ENCODE measurements around the gene STAM2. TPM values are rescaled to one million over a fixed set of nuclear protein-coding genes. Genes with fewer than 3 reads are reported as not detected.
"Not testable (repeated sequence)": the region's sequence is repeated elsewhere in the genome, so short reads cannot be mapped to it uniquely, and the experiment has no call there.

STAM2 gene
- total and polyA plus RNA-seq, 3 donors from 2014 or later: 35.7 to 47.6 (median 37.7) TPM

- Histone ChIP-seq H3K4me1 (peaks cover 4% of the 10 kb centered on the region), H3K27me3 (no peaks in the 10 kb centered on the region), H3K36me3 (ENCODE audit: low read depth, missing control alignments) (no peaks in the 10 kb centered on the region), H3K9me3 (no peaks in the 10 kb centered on the region), H3K27ac (no peak overlapping the region), H3K4me3 (no peak overlapping the region)
- no peak for TF ChIP-seq CTCF (IDR thresholded peaks at IDR 0.05)
- no peak for TF ChIP-seq POLR2A (IDR thresholded peaks at IDR 0.05)
- DNase-seq: no peak
- intact Hi-C loops (cut with DNase I; ENCODE audit: low total_unique reads): no loop called here
- 91 to 92% methylated on average over 2 of the region's 2 CpGs for WGBS, 2 donors
Observed at GRCh38 chr2:152092095-152092494, 83.5 kb downstream of the STAM2 start.

- H3K9me3 ChIP-seq; intact Hi-C loops (cut with DNase I; ENCODE audit: low total_unique reads); H3K36me3 ChIP-seq (ENCODE audit: low read depth, missing control alignments); H3K27ac ChIP-seq; DNase-seq; H3K4me3 ChIP-seq; H3K27me3 ChIP-seq; H3K4me1 ChIP-seq: not testable (repeated sequence)
- 77 to 91% methylated on average over 4 of the region's 4 CpGs for WGBS, 2 donors
Observed at GRCh38 chr2:152090726-152091125, 84.8 kb downstream of the STAM2 start.

GRCh38 chr2:152089238-152089637 lies 86.3 kb downstream of the STAM2 start:
- no peak for DNase-seq
- intact Hi-C loops (cut with DNase I; ENCODE audit: low total_unique reads): no loop called here
- Histone ChIP-seq H3K9me3 (no peaks in the 10 kb centered on the region), H3K27me3 (no peaks in the 10 kb centered on the region), H3K36me3 (ENCODE audit: low read depth, missing control alignments) (no peaks in the 10 kb centered on the region), H3K4me3 (no peak overlapping the region), H3K27ac (no peak overlapping the region), H3K4me1 (peaks cover 4% of the 10 kb centered on the region)
- TF ChIP-seq POLR2A (IDR thresholded peaks at IDR 0.05) (no peak), CTCF (IDR thresholded peaks at IDR 0.05) (no peak)
- 68 to 86% methylated on average over 2 of the region's 2 CpGs for WGBS, 2 donors

- 81 to 88% methylated on average over 3 of the region's 3 CpGs for WGBS, 2 donors
- Histone ChIP-seq H3K27me3 (no peaks in the 10 kb centered on the region), H3K27ac (no peak overlapping the region), H3K36me3 (ENCODE audit: low read depth, missing control alignments) (no peaks in the 10 kb centered on the region), H3K9me3 (no peaks in the 10 kb centered on the region), H3K4me3 (no peak overlapping the region), H3K4me1 (peaks cover 7% of the 10 kb centered on the region)
- DNase-seq: no peak
- TF ChIP-seq CTCF (IDR thresholded peaks at IDR 0.05): no peak
- TF ChIP-seq POLR2A (IDR thresholded peaks at IDR 0.05): no peak
- intact Hi-C loops (cut with DNase I; ENCODE audit: low total_unique reads): no loop called here
Observed at GRCh38 chr2:152088006-152088405, 87.6 kb downstream of the STAM2 start.

GRCh38 chr2:152086231-152086630 lies 89.3 kb downstream of the STAM2 start:
- no peaks in the 10 kb centered on the region for H3K36me3 ChIP-seq (ENCODE audit: low read depth, missing control alignments)
- H3K4me1 ChIP-seq: peaks cover 10% of the 10 kb centered on the region
- no peak for TF ChIP-seq CTCF (IDR thresholded peaks at IDR 0.05)
- TF ChIP-seq POLR2A (IDR thresholded peaks at IDR 0.05): no peak
- H3K27me3 ChIP-seq: no peaks in the 10 kb centered on the region
- WGBS, 2 donors: 82 to 87% methylated on average over 2 of the region's 2 CpGs
- H3K27ac ChIP-seq: no peak overlapping the region
- no peak for DNase-seq
- H3K9me3 ChIP-seq: no peaks in the 10 kb centered on the region
- intact Hi-C loops (cut with DNase I; ENCODE audit: low total_unique reads): no loop called here
- no peak overlapping the region for H3K4me3 ChIP-seq
